ENCODE measurements around the gene NTF3. TPM values are rescaled to one million over a fixed set of nuclear protein-coding genes. Genes with fewer than 3 reads are reported as not detected.

The NTF3 gene
- total RNA-seq, 2 experiments from 2014 or later, result not detected

DNA sequence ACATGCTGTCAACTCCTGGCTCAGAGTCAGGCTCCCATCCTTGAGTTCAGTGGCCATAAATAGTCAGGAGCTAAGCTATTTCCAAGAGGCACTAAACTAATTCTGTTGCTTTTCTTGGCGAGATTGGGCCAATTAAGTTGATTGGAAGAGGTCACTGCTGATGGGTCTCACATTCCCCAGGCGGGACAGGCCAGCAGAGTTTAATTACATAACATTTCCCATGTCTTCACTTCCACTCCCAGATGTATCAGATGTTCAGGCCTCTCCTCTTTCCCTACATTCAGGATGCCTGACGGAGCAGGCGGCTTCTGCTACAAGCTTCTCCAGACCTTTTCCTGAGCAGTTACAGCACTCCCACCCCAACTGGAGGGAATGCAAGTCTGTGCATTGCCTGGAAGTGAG is 5.3 kb downstream of the NTF3 start:
- no peak overlapping the region for H3K4me3 Mint-ChIP-seq
- intact Hi-C loops (cut with DNase I, micrococcal nuclease), result no loop called here
- H3K9me3 Mint-ChIP-seq, result no peaks in the 10 kb centered on the region
- H3K4me3 ChIP-seq (ENCODE audit: low read length), result no peak overlapping the region
- ATAC-seq (ENCODE audit: poor library complexity), result no peak
- H3K36me3 ChIP-seq (ENCODE audit: insufficient read depth, low read length), result no peaks in the 10 kb centered on the region
- H3K4me1 ChIP-seq (ENCODE audit: insufficient read depth, low read length), result peaks cover 3% of the 10 kb centered on the region
- H3K27me3 Mint-ChIP-seq, result peaks cover 19% of the 10 kb centered on the region
- H3K36me3 Mint-ChIP-seq (ENCODE audit: low read depth), result no peaks in the 10 kb centered on the region
- no peak overlapping the region for H3K27ac Mint-ChIP-seq
- ChIA-PET CTCF (no interaction called here), POLR2A (no interaction called here)
- no peaks in the 10 kb centered on the region for H3K4me1 Mint-ChIP-seq (ENCODE audit: low read depth)
- peaks cover 31 to 44% of the 10 kb centered on the region in 2 experiments for H3K27me3 ChIP-seq (ENCODE audit: control insufficient read depth in 1 of 2, insufficient read depth in 2 of 2, low read length in 2 of 2)
- H3K27ac ChIP-seq (ENCODE audit: low read depth in 1 of 2, low read length in 2 of 2), result no peak overlapping the region
- H3K9me3 ChIP-seq (ENCODE audit: control insufficient read depth in 1 of 2, insufficient read depth in 1 of 2, low read length in 2 of 2), result peaks cover 0 to 16% of the 10 kb centered on the region in 2 experiments
- no peak for DNase-seq
- TF ChIP-seq, protein P1, sequence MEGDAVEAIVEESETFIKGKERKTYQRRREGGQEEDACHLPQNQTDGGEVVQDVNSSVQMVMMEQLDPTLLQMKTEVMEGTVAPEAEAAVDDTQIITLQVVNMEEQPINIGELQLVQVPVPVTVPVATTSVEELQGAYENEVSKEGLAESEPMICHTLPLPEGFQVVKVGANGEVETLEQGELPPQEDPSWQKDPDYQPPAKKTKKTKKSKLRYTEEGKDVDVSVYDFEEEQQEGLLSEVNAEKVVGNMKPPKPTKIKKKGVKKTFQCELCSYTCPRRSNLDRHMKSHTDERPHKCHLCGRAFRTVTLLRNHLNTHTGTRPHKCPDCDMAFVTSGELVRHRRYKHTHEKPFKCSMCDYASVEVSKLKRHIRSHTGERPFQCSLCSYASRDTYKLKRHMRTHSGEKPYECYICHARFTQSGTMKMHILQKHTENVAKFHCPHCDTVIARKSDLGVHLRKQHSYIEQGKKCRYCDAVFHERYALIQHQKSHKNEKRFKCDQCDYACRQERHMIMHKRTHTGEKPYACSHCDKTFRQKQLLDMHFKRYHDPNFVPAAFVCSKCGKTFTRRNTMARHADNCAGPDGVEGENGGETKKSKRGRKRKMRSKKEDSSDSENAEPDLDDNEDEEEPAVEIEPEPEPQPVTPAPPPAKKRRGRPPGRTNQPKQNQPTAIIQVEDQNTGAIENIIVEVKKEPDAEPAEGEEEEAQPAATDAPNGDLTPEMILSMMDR (IDR thresholded peaks at IDR 0.05), result no peak

- TF ChIP-seq, protein P1 (IDR thresholded peaks at IDR 0.05), result no peak
- no peak for DNase-seq
- Histone ChIP-seq H3K4me1 (ENCODE audit: insufficient read depth, low read length) (no peaks in the 10 kb centered on the region), H3K9me3 (ENCODE audit: control insufficient read depth in 1 of 2, insufficient read depth in 1 of 2, low read length in 2 of 2) (peaks cover 0 to 14% of the 10 kb centered on the region in 2 experiments), H3K36me3 (ENCODE audit: insufficient read depth, low read length) (no peaks in the 10 kb centered on the region), H3K27ac (ENCODE audit: low read depth in 1 of 2, low read length in 2 of 2) (no peak overlapping the region), H3K27me3 (ENCODE audit: control insufficient read depth in 1 of 2, insufficient read depth in 2 of 2, low read length in 2 of 2) (peaks cover 27 to 40% of the 10 kb centered on the region in 2 experiments), H3K4me3 (ENCODE audit: low read length) (no peak overlapping the region)
- ATAC-seq (ENCODE audit: poor library complexity), result no peak
- Mint-ChIP-seq H3K36me3 (ENCODE audit: low read depth) (no peaks in the 10 kb centered on the region), H3K27ac (no peak overlapping the region), H3K9me3 (no peaks in the 10 kb centered on the region), H3K4me1 (ENCODE audit: low read depth) (no peaks in the 10 kb centered on the region), H3K27me3 (peaks cover 18% of the 10 kb centered on the region), H3K4me3 (no peak overlapping the region)
- ChIA-PET POLR2A (no interaction called here), CTCF (no interaction called here)
- intact Hi-C loops (cut with DNase I, micrococcal nuclease), result no loop called here
Observed at GRCh38 chr12:5437589-5437988, 5.7 kb downstream of the NTF3 start.

- H3K27ac ChIP-seq (ENCODE audit: low read depth in 1 of 2, low read length in 2 of 2), result no peak overlapping the region
- no peak for DNase-seq
- peaks cover 16 to 30% of the 10 kb centered on the region in 2 experiments for H3K27me3 ChIP-seq (ENCODE audit: control insufficient read depth in 1 of 2, insufficient read depth in 2 of 2, low read length in 2 of 2)
- no peaks in the 10 kb centered on the region for H3K9me3 Mint-ChIP-seq
- no peaks in the 10 kb centered on the region for H3K36me3 ChIP-seq (ENCODE audit: insufficient read depth, low read length)
- no peak overlapping the region for H3K27ac Mint-ChIP-seq
- ChIA-PET POLR2A (no interaction called here), CTCF (no interaction called here)
- H3K4me3 ChIP-seq (ENCODE audit: low read length), result no peak overlapping the region
- H3K36me3 Mint-ChIP-seq (ENCODE audit: low read depth), result no peaks in the 10 kb centered on the region
- peaks cover 18% of the 10 kb centered on the region for H3K27me3 Mint-ChIP-seq
- intact Hi-C loops (cut with DNase I, micrococcal nuclease), result no loop called here
- TF ChIP-seq, protein P1 (IDR thresholded peaks at IDR 0.05), result no peak
- H3K9me3 ChIP-seq (ENCODE audit: control insufficient read depth in 1 of 2, insufficient read depth in 1 of 2, low read length in 2 of 2), result peaks cover 0 to 3% of the 10 kb centered on the region in 2 experiments
- H3K4me1 Mint-ChIP-seq (ENCODE audit: low read depth), result no peaks in the 10 kb centered on the region
- H3K4me1 ChIP-seq (ENCODE audit: insufficient read depth, low read length), result no peaks in the 10 kb centered on the region
- no peak for ATAC-seq (ENCODE audit: poor library complexity)
- H3K4me3 Mint-ChIP-seq, result no peak overlapping the region
Observed at GRCh38 chr12:5438671-5439200, 6.8 kb downstream of the NTF3 start.
